Choroid plexus epithelial cell (primary cell): ENCODE measurements around the gene DYRK1A.

Experiments used
- DNase-seq: peaks from one replicate; pipeline ENCODE4 v3.0.0-alpha.2; 2010; ENCODE audit warnings: low read depth
- H3K4me3 ChIP-seq: 2 replicates; pipeline ENCODE4 v1.5.1; 2011; ENCODE audit warnings: low read depth, mild to moderate bottlenecking, control low read depth, low read length, moderate library complexity
- TF ChIP-seq, protein P1 (sequence below): conservative IDR thresholded peaks from 2 replicates; pipeline ENCODE4 v1.5.1; 2011; ENCODE audit warnings: low read depth, mild to moderate bottlenecking, control low read depth, inconsistent platforms, low read length, moderate library complexity

Gene DYRK1A

DNA sequence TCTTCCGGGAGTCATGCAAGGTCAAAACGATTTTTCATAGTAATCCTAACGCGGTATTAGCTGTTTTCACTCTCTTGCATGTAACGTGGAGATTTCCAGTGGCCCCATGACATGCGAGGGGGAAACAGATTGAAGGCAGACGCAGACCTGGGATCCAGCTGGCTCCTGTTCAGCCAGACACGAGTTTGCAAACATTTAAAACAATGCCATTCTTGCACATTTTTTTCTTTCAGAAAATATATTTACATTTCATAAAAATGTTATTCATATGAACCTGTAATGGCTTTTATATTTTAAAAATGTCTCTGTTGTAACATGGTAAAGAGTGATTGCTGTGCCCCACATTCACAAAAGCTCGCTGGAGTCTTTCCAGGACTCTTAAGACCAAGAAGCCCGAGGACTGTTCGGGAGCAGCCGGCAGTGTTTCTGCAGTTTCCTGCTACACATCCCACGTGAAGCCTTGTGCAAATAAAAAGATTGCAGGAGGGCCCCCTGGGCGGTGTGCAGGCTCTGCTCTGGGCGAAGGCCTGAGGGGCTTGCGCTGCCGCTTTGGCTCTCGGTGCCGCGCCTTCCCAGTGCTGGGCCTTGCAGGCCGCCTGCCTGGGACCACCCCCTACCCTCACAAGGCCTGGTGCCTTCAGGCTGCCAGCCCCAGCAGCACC, 184.9 kb downstream of the DYRK1A start:
- TF ChIP-seq, protein P1, sequence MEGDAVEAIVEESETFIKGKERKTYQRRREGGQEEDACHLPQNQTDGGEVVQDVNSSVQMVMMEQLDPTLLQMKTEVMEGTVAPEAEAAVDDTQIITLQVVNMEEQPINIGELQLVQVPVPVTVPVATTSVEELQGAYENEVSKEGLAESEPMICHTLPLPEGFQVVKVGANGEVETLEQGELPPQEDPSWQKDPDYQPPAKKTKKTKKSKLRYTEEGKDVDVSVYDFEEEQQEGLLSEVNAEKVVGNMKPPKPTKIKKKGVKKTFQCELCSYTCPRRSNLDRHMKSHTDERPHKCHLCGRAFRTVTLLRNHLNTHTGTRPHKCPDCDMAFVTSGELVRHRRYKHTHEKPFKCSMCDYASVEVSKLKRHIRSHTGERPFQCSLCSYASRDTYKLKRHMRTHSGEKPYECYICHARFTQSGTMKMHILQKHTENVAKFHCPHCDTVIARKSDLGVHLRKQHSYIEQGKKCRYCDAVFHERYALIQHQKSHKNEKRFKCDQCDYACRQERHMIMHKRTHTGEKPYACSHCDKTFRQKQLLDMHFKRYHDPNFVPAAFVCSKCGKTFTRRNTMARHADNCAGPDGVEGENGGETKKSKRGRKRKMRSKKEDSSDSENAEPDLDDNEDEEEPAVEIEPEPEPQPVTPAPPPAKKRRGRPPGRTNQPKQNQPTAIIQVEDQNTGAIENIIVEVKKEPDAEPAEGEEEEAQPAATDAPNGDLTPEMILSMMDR, result no peak
- H3K4me3 ChIP-seq, result peak overlapping the region; percentile 35
- DNase-seq, result peak; percentile 81

DNA sequence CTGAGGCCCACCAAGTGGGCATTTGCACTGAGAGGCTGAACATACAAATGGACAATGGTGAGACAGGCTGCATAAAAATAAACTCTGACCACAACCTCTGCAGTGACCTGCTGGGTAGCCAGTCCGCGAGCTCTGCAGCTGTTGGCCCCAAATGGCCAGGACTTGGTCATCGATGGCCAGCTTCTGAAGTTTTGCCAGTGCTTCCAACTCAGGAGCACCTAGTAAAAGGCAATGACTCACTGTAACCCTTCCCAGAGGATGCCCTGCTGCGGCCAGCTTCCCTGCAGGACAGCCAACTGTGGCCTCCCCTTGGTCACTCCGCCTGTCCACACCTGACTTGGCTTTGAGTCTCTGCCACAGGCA, 185.4 kb downstream of the DYRK1A start:
- H3K4me3 ChIP-seq, result no peak overlapping the region
- no peak for DNase-seq
- TF ChIP-seq, protein P1, result no peak

DNA sequence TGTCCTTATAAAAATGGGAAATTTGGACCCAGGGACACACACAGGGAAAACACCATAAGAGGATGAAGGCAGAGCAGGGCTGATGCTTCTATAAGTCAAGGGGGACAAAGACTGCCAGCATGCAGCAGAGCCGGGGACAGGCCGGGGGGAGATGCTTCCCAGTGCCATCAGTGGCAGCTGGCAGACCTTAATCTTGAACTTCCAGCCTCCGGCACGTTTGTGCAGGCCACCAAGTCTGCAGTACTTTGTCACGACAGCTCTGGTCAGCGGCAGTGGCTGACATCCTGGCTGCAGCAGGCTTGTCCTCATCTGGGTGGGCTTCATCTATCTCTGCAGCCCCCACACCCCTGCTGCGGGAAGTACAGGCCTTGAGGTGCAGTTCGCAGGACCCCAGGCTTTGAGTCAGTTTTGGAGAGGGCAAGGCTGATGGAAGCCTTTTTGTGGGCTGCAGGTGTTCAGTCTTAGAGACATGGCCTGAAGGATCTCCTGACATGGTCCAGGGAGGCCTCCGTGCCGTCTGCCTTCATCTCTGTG, 186.0 kb downstream of the DYRK1A start:
- no peak for DNase-seq
- TF ChIP-seq, protein P1, result no peak
- no peak overlapping the region for H3K4me3 ChIP-seq

DNA sequence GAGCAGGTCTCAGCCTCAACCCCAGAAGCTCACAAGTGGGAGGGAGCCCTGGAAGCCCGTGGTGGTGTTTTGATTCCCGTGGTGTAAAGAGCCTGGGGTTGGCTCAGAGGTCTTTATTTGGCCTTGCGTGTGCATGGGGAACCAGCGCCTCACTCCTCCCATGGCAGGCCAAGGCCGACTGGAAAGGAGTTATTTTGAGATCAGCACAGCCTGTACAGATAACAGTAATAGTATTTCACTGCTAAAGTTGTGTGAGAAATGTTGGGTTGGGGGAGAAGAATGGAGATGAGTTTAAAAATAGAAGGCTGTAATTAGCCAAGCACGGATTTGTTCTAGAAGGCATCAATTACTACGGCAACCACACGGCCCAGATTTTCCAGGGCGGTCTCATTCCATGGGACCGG, 186.5 kb downstream of the DYRK1A start:
- no peak for DNase-seq
- TF ChIP-seq, protein P1, result no peak
- no peak overlapping the region for H3K4me3 ChIP-seq

DNA sequence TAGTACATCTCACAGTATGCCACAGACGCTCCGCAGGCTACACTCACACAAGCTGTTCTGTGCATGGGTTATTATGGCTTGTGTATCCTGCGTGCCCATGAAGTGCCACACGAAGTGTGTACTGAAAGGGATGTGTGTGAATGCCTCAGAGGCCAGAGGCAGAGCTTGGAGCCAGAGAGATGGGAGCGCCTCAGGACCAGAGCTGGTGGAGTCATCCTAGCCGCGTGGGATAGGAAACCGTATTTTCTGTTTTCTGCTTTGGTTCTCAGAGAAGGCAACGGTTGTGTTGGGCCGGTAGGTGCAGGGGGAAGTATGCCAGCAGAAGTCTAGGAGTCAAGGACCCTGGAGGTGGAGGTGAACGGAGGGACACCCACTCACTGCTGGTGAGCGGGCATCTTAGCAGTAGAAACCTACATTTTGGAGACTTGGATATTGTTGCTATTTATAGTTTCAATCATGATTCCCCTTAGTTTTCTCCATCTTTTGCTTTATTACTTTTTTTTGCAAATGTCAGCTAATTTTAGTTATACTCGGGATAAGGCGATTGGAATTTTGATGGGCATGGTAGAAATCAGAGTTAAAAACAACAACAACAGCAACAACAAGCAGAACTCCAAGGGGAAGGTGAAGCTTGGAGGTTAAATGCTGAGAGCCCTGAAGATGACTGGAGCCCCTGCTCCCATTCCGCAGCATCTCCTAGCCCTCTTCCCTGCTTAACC, 188.2 kb downstream of the DYRK1A start:
- no peak overlapping the region for H3K4me3 ChIP-seq
- no peak for DNase-seq
- TF ChIP-seq, protein P1, result no peak

DNA sequence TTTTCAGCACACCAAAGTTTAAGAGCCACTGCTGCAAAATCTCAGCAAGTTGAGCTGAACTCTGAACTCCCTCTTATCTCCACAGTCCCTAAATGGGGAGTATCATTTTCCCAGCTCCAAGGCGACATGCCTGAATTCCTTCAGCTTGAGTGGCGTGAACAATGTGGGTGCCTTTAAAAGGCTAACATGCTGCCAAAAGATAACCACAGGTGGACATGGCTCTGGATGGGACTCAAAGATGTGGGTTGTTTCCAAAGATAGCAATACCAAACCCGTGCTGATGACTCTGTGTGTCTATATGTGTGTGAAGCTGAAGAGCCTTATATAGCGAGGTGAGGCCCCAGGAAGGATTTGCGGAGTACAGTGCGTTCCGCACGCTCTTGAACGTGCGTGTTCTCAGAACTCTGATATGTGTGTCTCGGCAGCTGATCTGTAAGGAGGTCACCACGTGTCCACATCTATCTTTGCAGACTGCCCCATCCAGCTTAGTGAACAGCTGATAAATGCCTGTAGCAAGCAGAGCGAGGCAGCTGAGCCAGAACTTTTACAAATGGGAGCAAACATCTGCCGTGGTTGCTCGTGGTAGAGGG, 189.2 kb downstream of the DYRK1A start:
- TF ChIP-seq, protein P1, result no peak
- no peak overlapping the region for H3K4me3 ChIP-seq
- no peak for DNase-seq
